ENCODE data around the gene KLHL41. TPM values are rescaled to one million over a fixed set of nuclear protein-coding genes. Genes with fewer than 3 reads are reported as not detected.

Gene KLHL41
- total and polyA plus RNA-seq, 2 of the 13 experiments (the other 11 are each of a cell fraction or from before 2014, with no cell fraction given) = 0.07 to 0.31 TPM

- TF ChIP-seq ZNF766 (CRISPR knock-in tag; IDR thresholded peaks at IDR 0.05; ENCODE audit: borderline replicate concordance) (0 out of 2 replicates have a peak, but pooled peaks have one; percentile 65), ZBTB34 (CRISPR knock-in tag; IDR thresholded peaks at IDR 0.05) (0 out of 2 replicates have a peak, but pooled peaks have one; percentile 23), ZNF513 (CRISPR knock-in tag; conservative IDR thresholded peaks at IDR 0.05) (0 out of 2 replicates have a peak, but pooled peaks have one; percentile 12), ZNF713 (CRISPR knock-in tag; IDR thresholded peaks at IDR 0.05) (no peak), ZNF101 (CRISPR knock-in tag; IDR thresholded peaks at IDR 0.05; ENCODE audit: borderline replicate concordance, low read depth) (no peak), ZBTB14 (CRISPR knock-in tag; IDR thresholded peaks at IDR 0.05) (no peak), RARA (CRISPR knock-in tag; IDR thresholded peaks at IDR 0.05) (peak; percentile 97), ZNF768 (CRISPR knock-in tag; IDR thresholded peaks at IDR 0.05) (no peak), ZNF746 (CRISPR knock-in tag; IDR thresholded peaks at IDR 0.05) (no peak), TOE1 (CRISPR knock-in tag; IDR thresholded peaks at IDR 0.05) (no peak), ZSCAN21 (CRISPR knock-in tag; IDR thresholded peaks at IDR 0.05; ENCODE audit: borderline replicate concordance) (peak; percentile 75; the same call in 1 of the 2 replicates), FOXC1 (CRISPR knock-in tag; IDR thresholded peaks at IDR 0.05; ENCODE audit: borderline replicate concordance) (peak; percentile 83), ZNF362 (CRISPR knock-in tag; IDR thresholded peaks at IDR 0.05; ENCODE audit: borderline replicate concordance) (peak; percentile 83), ZNF207 (IDR thresholded peaks at IDR 0.05; ENCODE audit: borderline replicate concordance) (no peak), RFX3 (CRISPR knock-in tag; IDR thresholded peaks at IDR 0.05) (no peak), ZNF143 (CRISPR knock-in tag; IDR thresholded peaks at IDR 0.05) (peak; percentile 100), ZNF337 (CRISPR knock-in tag; IDR thresholded peaks at IDR 0.05; ENCODE audit: borderline replicate concordance, low read depth) (no peak; the same call in none of the 2 replicates), ZNF18 (CRISPR knock-in tag; IDR thresholded peaks at IDR 0.05; ENCODE audit: insufficient replicate concordance) (peak; percentile 10), DBP (CRISPR knock-in tag; IDR thresholded peaks at IDR 0.05; ENCODE audit: not compliant biosample characterization) (peak; percentile 86), NFYB (CRISPR knock-in tag; IDR thresholded peaks at IDR 0.05) (peak; percentile 48)
Observed at GRCh38 chr2:169573160-169573973, 63.9 kb downstream of the KLHL41 start, which contains the start of gene FASTKD1 (continued).

Measured in HepG2 (cell line).